HCT116 (cell line): ENCODE measurements around the gene MLPH. TPM values are rescaled to one million over a fixed set of nuclear protein-coding genes. Genes with fewer than 3 reads are reported as not detected.

ENCODE experiments used
- ATAC-seq: fragments of 200-7000 bp; cut with Tn5 transposase; 2 replicates; pipeline ENCODE4 v1.9.1; 2020; ENCODE audit warnings: mild to moderate bottlenecking, moderate library complexity
- BruUV-seq: library from RNA; stranded (reverse); fragments of 400-500 nt; replicated peaks from 2 replicates; lab custom pipeline; 2021; lab: Mats Ljungman, UMichigan
- CTCF ChIA-PET: fragments of 300-600 bp; sonication (Branson Sonifier 250); formaldehyde crosslinking; loops from one replicate; lab custom pipeline; 2021; ENCODE audit warnings: antibody characterized with exemption; lab: Charles Lee
- POLR2A ChIA-PET: fragments of 300-600, 350-600 bp; sonication (Branson Sonifier 250); formaldehyde crosslinking; loops from one replicate; lab custom pipeline; 2021; ENCODE audit warnings: antibody characterized with exemption; lab: Charles Lee
- RAD21 ChIA-PET, 2 experiments: fragments of 300-600 bp; sonication (Branson Sonifier 250); formaldehyde crosslinking; loops; one replicate each; lab custom pipeline; 2023; ENCODE audit warnings: low total read pairs in 2 of 2; ENCODE audit not compliant: uncharacterized antibody in 2 of 2, unreplicated experiment in 2 of 2, low non-redundant PET in 1 of 2; lab: Charles Lee
- DNase-seq: peaks from one replicate; pipeline ENCODE4 v3.0.0-alpha.2; 2010; ENCODE audit warnings: low read depth, low spot score
- H2AFZ ChIP-seq: fragments of 200-600 bp; shearing (Covaris generic), sonication (generic); 2 replicates; pipeline ENCODE4 v1.6.1; 2017; ENCODE audit warnings: low read depth, mixed run types, mixed read lengths, antibody characterized with exemption, low read length; ENCODE audit not compliant: poor library complexity, severe bottlenecking
- H3K27ac ChIP-seq: 2 replicates; pipeline ENCODE4 v1.5.1; 2012; ENCODE audit warnings: low read depth, low read length
- H3K27me3 ChIP-seq: fragments of 200-600 bp; sonication (generic); 2 replicates; pipeline ENCODE4 v1.6.1; 2016; ENCODE audit warnings: mixed run types, low read length, mixed read lengths; ENCODE audit not compliant: insufficient read depth
- H3K36me3 ChIP-seq, 2 experiments: fragments of 200-500 bp in 1 of 2; fragments of 200-600 bp in 1 of 2; sonication (Bioruptor generic) in 1 of 2; sonication (generic) in 1 of 2; 2 replicates each; pipeline versions ENCODE4 v1.5.1 to v1.6.1; 2014 to 2016; ENCODE audit warnings: low read length in 2 of 2, inconsistent platforms in 1 of 2, mixed read lengths in 1 of 2, mixed run types in 1 of 2; ENCODE audit not compliant: insufficient read depth in 2 of 2, control insufficient read depth in 1 of 2
- H3K4me1 ChIP-seq, 2 experiments: fragments of 200-600 bp in 1 of 2; sonication (generic) in 1 of 2; 2 replicates each; pipeline versions ENCODE4 v1.5.1 to v1.6.1; 2012 to 2017; ENCODE audit warnings: low read length in 2 of 2, inconsistent platforms in 1 of 2, mild to moderate bottlenecking in 1 of 2, mixed read lengths in 1 of 2, mixed run types in 1 of 2, moderate library complexity in 1 of 2; ENCODE audit not compliant: insufficient read depth in 2 of 2, control insufficient read depth in 1 of 2
- H3K4me2 ChIP-seq: fragments of 200-600 bp; sonication (generic); 2 replicates; pipeline ENCODE4 v1.6.1; 2017; ENCODE audit warnings: mixed run types, low read length, mixed read lengths
- H3K4me3 ChIP-seq, 2 experiments: fragments of 200-600 bp in 1 of 2; sonication (generic) in 1 of 2; replicated peaks in 1 of 2; 2 replicates each; pipeline ENCODE4 v1.5.1; 2011 to 2016; ENCODE audit warnings: low read length in 2 of 2, control low read depth in 1 of 2, low read depth in 1 of 2, mild to moderate bottlenecking in 1 of 2, mixed read lengths in 1 of 2, mixed run types in 1 of 2
- H3K79me2 ChIP-seq: fragments of 200-600 bp; sonication (generic); 2 replicates; pipeline ENCODE4 v1.6.1; 2017; ENCODE audit warnings: mild to moderate bottlenecking, mixed run types, low read length, moderate library complexity, mixed read lengths; ENCODE audit not compliant: insufficient read depth
- H3K9ac ChIP-seq: fragments of 200-600 bp; sonication (generic); 2 replicates; pipeline ENCODE4 v1.6.1; 2016; ENCODE audit warnings: low read length, mixed read lengths
- H3K9me2 ChIP-seq: fragments of 200-600 bp; sonication (generic), shearing (Covaris generic); 2 replicates; pipeline ENCODE4 v1.6.1; 2017; ENCODE audit warnings: mixed run types, mild to moderate bottlenecking, moderate library complexity; ENCODE audit not compliant: insufficient read depth
- H3K9me3 ChIP-seq, 2 experiments: fragments of 200-500 bp in 1 of 2; fragments of 200-600 bp in 1 of 2; sonication (Bioruptor generic) in 1 of 2; sonication (generic) in 1 of 2; 2 replicates each; pipeline ENCODE4 v1.6.1; 2014 to 2017; ENCODE audit warnings: low read length in 2 of 2, mixed read lengths in 2 of 2, inconsistent platforms in 1 of 2, low read depth in 1 of 2, mild to moderate bottlenecking in 1 of 2, mixed run types in 1 of 2, moderate library complexity in 1 of 2; ENCODE audit not compliant: control insufficient read depth in 1 of 2, insufficient read depth in 1 of 2
- H4K20me1 ChIP-seq: fragments of 200-600 bp; sonication (generic), shearing (Covaris generic); 2 replicates; pipeline ENCODE4 v1.6.1; 2017; ENCODE audit warnings: mixed run types, mild to moderate bottlenecking, moderate library complexity; ENCODE audit not compliant: insufficient read depth
- JUND ChIP-seq: IDR thresholded peaks from 2 replicates; pipeline ENCODE4 v1.6.1; 2012
- POLR2AphosphoS5 ChIP-seq: IDR thresholded peaks from 2 replicates; pipeline ENCODE4 v1.6.1; 2011; ENCODE audit warnings: mild to moderate bottlenecking, low read depth, low read length, moderate library complexity
- SIN3A ChIP-seq: IDR thresholded peaks from 2 replicates; pipeline ENCODE4 v1.6.1; 2012; ENCODE audit warnings: low read depth
- TCF7L2 ChIP-seq: IDR thresholded peaks from 2 replicates; pipeline ENCODE4 v1.7.0; 2011; ENCODE audit warnings: borderline replicate concordance, inconsistent platforms; ENCODE audit not compliant: insufficient read depth, insufficient read length; ENCODE audit errors: extremely low read depth
- YY1 ChIP-seq: IDR thresholded peaks from 2 replicates; pipeline ENCODE4 v1.6.1; 2011; ENCODE audit warnings: low read length, low read depth, moderate library complexity, mild to moderate bottlenecking; ENCODE audit not compliant: insufficient replicate concordance; ENCODE audit errors: extremely low read depth
- intact Hi-C: fragments of 100-400 bp; cut with micrococcal nuclease; formaldehyde crosslinking; loops from 2 replicates; pipeline ENCODE4 v1.10.0; 2022
- total RNA-seq: library from RNA; stranded (reverse); gene quantifications from one replicate; pipeline ENCODE4 v1.2.1, GENCODE V29; 2021; ENCODE audit not compliant: unreplicated experiment

The MLPH gene
- total RNA-seq, 1 experiment from 2014 or later = 81.4 TPM

DNA sequence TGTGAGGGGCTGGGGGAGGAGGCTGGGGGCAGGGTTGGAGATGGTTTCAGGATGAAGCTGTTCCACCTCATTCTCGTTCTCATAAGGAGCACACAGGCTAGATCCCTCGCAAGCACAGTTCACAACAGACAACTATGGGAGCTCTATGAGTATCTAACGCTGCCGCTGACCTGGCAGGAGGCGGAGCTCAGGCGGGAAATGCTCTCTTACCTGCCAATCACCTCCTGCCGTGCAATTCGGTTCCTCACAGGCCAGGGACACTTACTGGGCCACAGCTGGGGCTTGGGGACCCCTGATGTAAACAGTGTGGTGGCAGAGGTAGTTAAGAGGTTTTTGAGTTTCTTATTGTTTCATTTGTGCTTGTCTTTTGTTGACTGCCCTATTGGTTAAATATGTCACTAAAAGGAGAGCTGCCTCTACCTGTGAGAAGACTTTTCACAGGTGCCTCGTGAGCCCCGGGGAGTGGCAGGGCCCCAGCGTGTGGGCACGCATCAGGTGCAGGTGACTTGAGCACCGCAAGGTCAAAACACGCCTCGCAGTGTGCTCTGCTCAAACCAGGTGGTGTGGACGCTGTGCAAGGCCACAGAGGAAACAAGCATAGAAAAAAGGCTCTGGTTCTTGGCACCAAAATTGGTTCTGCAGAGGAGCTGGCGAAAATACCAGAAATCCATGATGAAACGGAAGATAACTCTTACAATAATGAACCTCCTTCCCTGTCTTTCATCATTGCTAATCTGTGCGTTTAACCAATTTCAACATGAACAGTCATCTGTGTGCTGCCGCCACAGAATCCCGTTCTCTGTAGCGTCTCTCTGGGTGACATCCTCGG, 10.2 kb downstream of the MLPH start:
- CTCF ChIA-PET = no interaction called here
- no peaks in the 10 kb centered on the region for H3K27me3 ChIP-seq
- intact Hi-C loops = no loop called here
- peaks cover 40% of the 10 kb centered on the region for H3K79me2 ChIP-seq
- DNase-seq (no peak), ATAC-seq (no peak)
- RAD21 ChIA-PET = no interaction called here
- no peak overlapping the region for H3K9ac ChIP-seq
- H3K4me2 ChIP-seq = no peak overlapping the region
- POLR2A ChIA-PET = no interaction called here
- H3K4me1 ChIP-seq = peaks cover 26 to 60% of the 10 kb centered on the region in 2 experiments
- no peaks in the 10 kb centered on the region for H3K9me2 ChIP-seq
- peaks cover 0 to 3% of the 10 kb centered on the region in 2 experiments; a peak in 1 of 4 replicates for H3K9me3 ChIP-seq
- H2AFZ ChIP-seq = no peak overlapping the region
- TF ChIP-seq TCF7L2 = no peak
- no peak for TF ChIP-seq SIN3A
- TF ChIP-seq POLR2AphosphoS5 = no peak
- TF ChIP-seq YY1 = no peak
- TF ChIP-seq JUND = no peak
- H4K20me1 ChIP-seq = no peaks in the 10 kb centered on the region
- H3K27ac ChIP-seq = no peak overlapping the region
- H3K4me3 ChIP-seq = no peak overlapping the region
- H3K36me3 ChIP-seq = peaks cover 11 to 54% of the 10 kb centered on the region in 2 experiments
- no TSS peak for BruUV-seq

DNA sequence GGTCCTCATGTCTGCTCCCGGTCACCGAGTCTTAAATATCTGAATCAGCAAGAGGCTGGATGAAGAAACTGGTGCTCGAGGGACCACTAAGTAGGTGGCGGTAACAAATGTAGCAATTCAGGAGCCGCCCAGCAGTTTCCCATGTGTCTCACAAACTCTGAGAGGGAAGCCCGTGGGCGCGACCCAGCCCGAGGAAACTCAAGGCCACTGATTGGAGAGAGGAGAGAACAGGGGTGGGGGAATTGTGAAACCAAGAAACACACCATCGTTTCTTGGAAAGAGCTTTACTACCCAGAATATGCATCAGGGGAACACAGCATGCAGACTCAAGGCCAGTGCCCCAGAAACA, 10.8 kb downstream of the MLPH start:
- CTCF ChIA-PET = no interaction called here
- peaks cover 11 to 49% of the 10 kb centered on the region in 2 experiments; a peak in 3 of 4 replicates for H3K36me3 ChIP-seq
- no peaks in the 10 kb centered on the region for H3K27me3 ChIP-seq
- intact Hi-C loops = no loop called here
- peaks cover 41% of the 10 kb centered on the region for H3K79me2 ChIP-seq
- ATAC-seq = no peak
- no peak for TF ChIP-seq SIN3A
- TF ChIP-seq, all 23 proteins: peak for 0
- peaks cover 32 to 66% of the 10 kb centered on the region in 2 experiments for H3K4me1 ChIP-seq
- no peaks in the 10 kb centered on the region for H3K9me2 ChIP-seq
- no peaks in the 10 kb centered on the region for H4K20me1 ChIP-seq
- BruUV-seq = no TSS peak
- no peak overlapping the region for H3K9ac ChIP-seq
- RAD21 ChIA-PET = no interaction called here
- H3K4me3 ChIP-seq = no peak overlapping the region
- POLR2A ChIA-PET = no interaction called here
- DNase-seq = no peak
- H3K4me2 ChIP-seq = no peak overlapping the region
- H2AFZ ChIP-seq = no peak overlapping the region
- no peak overlapping the region for H3K27ac ChIP-seq
- H3K9me3 ChIP-seq = no peaks in the 10 kb centered on the region; a peak in 1 of 4 replicates
